PFSK-1 (cell line): Measurements from ENCODE around the gene GMEB2.

Experiments used
- FOXP2 ChIP-seq: optimal IDR thresholded peaks from 2 replicates; pipeline ENCODE3; 2011; ENCODE audit warnings: borderline replicate concordance, control low read depth, inconsistent platforms; ENCODE audit not compliant: insufficient read depth; ENCODE audit errors: extremely low read length, extremely low read depth
- POLR2AphosphoS5 ChIP-seq: IDR thresholded peaks from 2 replicates; pipeline ENCODE4 v1.6.1; 2012; ENCODE audit warnings: low read depth, mild to moderate bottlenecking, control low read depth, low read length, moderate library complexity
- SIN3A ChIP-seq: IDR thresholded peaks from 2 replicates; pipeline ENCODE4 v1.6.1; 2012; ENCODE audit warnings: mild to moderate bottlenecking, low read length, moderate library complexity, borderline replicate concordance; ENCODE audit not compliant: insufficient read depth
- TF ChIP-seq, protein P1 (sequence below), 2 experiments: IDR thresholded peaks; 2 replicates each; pipeline versions ENCODE4 v1.6.1 to v1.8.0; 2011 to 2012; ENCODE audit warnings: low read depth in 2 of 2, low read length in 2 of 2, control low read depth in 1 of 2, inconsistent platforms in 1 of 2, mild to moderate bottlenecking in 1 of 2, moderate library complexity in 1 of 2; ENCODE audit not compliant: insufficient read depth in 1 of 2

DNA sequence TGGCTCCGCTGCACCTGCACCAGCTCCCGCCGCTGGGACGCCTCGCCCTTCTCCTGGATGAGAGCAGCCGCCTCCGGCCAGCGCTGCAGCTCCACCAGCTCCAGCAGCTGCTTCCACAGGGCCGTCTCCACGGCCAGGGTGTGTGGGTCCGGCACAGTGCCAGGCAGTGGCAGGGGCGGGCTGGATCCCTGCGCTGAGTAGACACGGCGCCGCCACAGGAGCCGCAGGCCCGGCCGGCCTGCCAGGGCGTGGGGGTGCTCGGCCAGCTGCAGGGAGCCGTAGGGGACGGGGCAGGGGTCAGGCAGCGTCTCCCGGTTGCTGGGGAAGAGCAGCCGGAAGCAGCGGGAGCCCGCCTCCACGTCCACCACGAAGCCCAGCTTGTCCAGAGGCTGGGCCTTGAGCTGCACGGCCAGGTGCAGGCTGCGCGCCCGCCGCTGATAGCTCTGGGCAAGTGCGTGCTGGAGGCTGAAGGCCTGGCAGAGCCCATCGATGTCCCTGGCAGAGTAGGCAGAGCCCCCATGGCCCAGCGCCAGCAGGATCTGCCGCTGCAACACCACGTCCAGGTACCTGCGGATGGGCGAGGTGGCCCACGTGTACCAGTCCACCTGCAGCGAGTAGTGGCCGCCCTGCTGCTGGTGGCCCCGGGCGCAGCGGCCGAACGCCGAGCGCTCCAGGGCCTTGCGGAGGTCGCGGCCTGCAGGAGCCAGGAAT, 63.5 kb downstream of the GMEB2 start:
- TF ChIP-seq SIN3A (no peak), FOXP2 (no peak), POLR2AphosphoS5 (no peak)
- TF ChIP-seq, protein P1, sequence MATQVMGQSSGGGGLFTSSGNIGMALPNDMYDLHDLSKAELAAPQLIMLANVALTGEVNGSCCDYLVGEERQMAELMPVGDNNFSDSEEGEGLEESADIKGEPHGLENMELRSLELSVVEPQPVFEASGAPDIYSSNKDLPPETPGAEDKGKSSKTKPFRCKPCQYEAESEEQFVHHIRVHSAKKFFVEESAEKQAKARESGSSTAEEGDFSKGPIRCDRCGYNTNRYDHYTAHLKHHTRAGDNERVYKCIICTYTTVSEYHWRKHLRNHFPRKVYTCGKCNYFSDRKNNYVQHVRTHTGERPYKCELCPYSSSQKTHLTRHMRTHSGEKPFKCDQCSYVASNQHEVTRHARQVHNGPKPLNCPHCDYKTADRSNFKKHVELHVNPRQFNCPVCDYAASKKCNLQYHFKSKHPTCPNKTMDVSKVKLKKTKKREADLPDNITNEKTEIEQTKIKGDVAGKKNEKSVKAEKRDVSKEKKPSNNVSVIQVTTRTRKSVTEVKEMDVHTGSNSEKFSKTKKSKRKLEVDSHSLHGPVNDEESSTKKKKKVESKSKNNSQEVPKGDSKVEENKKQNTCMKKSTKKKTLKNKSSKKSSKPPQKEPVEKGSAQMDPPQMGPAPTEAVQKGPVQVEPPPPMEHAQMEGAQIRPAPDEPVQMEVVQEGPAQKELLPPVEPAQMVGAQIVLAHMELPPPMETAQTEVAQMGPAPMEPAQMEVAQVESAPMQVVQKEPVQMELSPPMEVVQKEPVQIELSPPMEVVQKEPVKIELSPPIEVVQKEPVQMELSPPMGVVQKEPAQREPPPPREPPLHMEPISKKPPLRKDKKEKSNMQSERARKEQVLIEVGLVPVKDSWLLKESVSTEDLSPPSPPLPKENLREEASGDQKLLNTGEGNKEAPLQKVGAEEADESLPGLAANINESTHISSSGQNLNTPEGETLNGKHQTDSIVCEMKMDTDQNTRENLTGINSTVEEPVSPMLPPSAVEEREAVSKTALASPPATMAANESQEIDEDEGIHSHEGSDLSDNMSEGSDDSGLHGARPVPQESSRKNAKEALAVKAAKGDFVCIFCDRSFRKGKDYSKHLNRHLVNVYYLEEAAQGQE (IDR thresholded peaks at IDR 0.05; ENCODE audit: insufficient read depth in 1 of 2, low read depth in 2 of 2, low read length in 2 of 2) = no peak
